ENCODE data around the gene SPAG9.

GRCh38 chr17:50954641-50955121, 166.0 kb downstream of the SPAG9 start:
- TF ChIP-seq CTCF (IDR thresholded peaks at IDR 0.05) (no peak), EP300 (IDR thresholded peaks at IDR 0.05) (no peak), POLR2A (IDR thresholded peaks at IDR 0.05; ENCODE audit: low read depth) (no peak)
